Activated CD8-positive, alpha-beta T cell treated with anti-CD3 and anti-CD28 coated beads for 36 hours (primary cell): ENCODE data around the gene PEX19. TPM values are rescaled to one million over a fixed set of nuclear protein-coding genes. Genes with fewer than 3 reads are reported as not detected.

ENCODE experiments used
- ATAC-seq: fragments of 200-7000 bp; cut with Tn5 transposase; one replicate; pipeline ENCODE4 v1.10.0; 2021; ENCODE audit warnings: mild to moderate bottlenecking, moderate library complexity
- CTCF ChIA-PET: fragments of 350-600 bp; sonication (Branson Sonifier 250); formaldehyde crosslinking; loops from one replicate; lab custom pipeline; 2021; ENCODE audit warnings: antibody characterized with exemption; lab: Charles Lee
- POLR2A ChIA-PET: fragments of 350-600 bp; sonication (Branson Sonifier 250); formaldehyde crosslinking; loops from one replicate; lab custom pipeline; 2021; ENCODE audit warnings: antibody characterized with exemption; lab: Charles Lee
- DNase-seq: peaks from one replicate; pipeline ENCODE4 v3.0.0-alpha.2; 2020
- H3K27ac Mint-ChIP-seq: one replicate; pipeline ENCODE4 v1.8.0; 2021; ENCODE audit warnings: mild to moderate bottlenecking, mixed read lengths
- H3K27me3 Mint-ChIP-seq: one replicate; pipeline ENCODE4 v1.8.0; 2021; ENCODE audit warnings: mixed read lengths
- H3K36me3 Mint-ChIP-seq: one replicate; pipeline ENCODE4 v1.8.0; 2021; ENCODE audit warnings: low read depth, mixed read lengths
- H3K4me1 Mint-ChIP-seq: one replicate; pipeline ENCODE4 v1.8.0; 2021; ENCODE audit warnings: low read depth, mixed read lengths
- H3K4me3 Mint-ChIP-seq: one replicate; pipeline ENCODE4 v1.8.0; 2021; ENCODE audit warnings: mild to moderate bottlenecking, moderate library complexity, mixed read lengths
- H3K9me3 Mint-ChIP-seq: one replicate; pipeline ENCODE4 v1.8.0; 2021; ENCODE audit warnings: mixed read lengths
- CTCF ChIP-seq: fragments of 200-600 bp; IDR thresholded peaks from one replicate; pipeline ENCODE4 v1.8.0; 2022; ENCODE audit warnings: antibody characterized with exemption, mild to moderate bottlenecking
- intact Hi-C: fragments of 100-400 bp; cut with micrococcal nuclease; formaldehyde crosslinking; loops from one replicate; pipeline ENCODE4 v1.10.0; 2022
- total RNA-seq, 2 experiments: library from RNA; stranded (reverse); gene quantifications; one replicate each; pipeline ENCODE4 v1.2.3, GENCODE V29; 2021

Gene PEX19
- total RNA-seq, 2 experiments from 2014 or later: 52.9 to 56.9 TPM

GRCh38 chr1:160227561-160227960 is 57.4 kb downstream of the PEX19 start:
- no peak for DNase-seq
- no peak for TF ChIP-seq CTCF
- intact Hi-C loops: no loop called here
- H3K27me3 Mint-ChIP-seq: no peaks in the 10 kb centered on the region
- H3K27ac Mint-ChIP-seq: no peak overlapping the region
- ChIA-PET POLR2A (no interaction called here), CTCF (interaction anchor here (1.0 to 3.2 kb wide), 5 partner anchors 24 to 221 kb away, joined by 3 to 18 read pairs (median 5); no protein-coding TSS in a partner anchor)
- no peaks in the 10 kb centered on the region for H3K9me3 Mint-ChIP-seq
- no peaks in the 10 kb centered on the region for H3K4me1 Mint-ChIP-seq
- H3K4me3 Mint-ChIP-seq: no peak overlapping the region
- no peak for ATAC-seq
- peaks cover 22% of the 10 kb centered on the region for H3K36me3 Mint-ChIP-seq

- intact Hi-C loops: no loop called here
- H3K27ac Mint-ChIP-seq: no peak overlapping the region
- no peaks in the 10 kb centered on the region for H3K4me1 Mint-ChIP-seq
- H3K9me3 Mint-ChIP-seq: no peaks in the 10 kb centered on the region
- DNase-seq: no peak
- no peak for TF ChIP-seq CTCF
- no peaks in the 10 kb centered on the region for H3K27me3 Mint-ChIP-seq
- ChIA-PET CTCF (interaction anchor here (0.9 to 3.2 kb wide), 5 partner anchors 24 to 221 kb away, joined by 3 to 18 read pairs (median 5); no protein-coding TSS in a partner anchor), POLR2A (interaction anchor here (0.9 kb wide), 1 partner anchor 16 kb away, joined by 3 read pairs; no protein-coding TSS in a partner anchor)
- no peak overlapping the region for H3K4me3 Mint-ChIP-seq
- ATAC-seq: no peak
- peaks cover 27% of the 10 kb centered on the region for H3K36me3 Mint-ChIP-seq
Observed at GRCh38 chr1:160227034-160227433, 57.9 kb downstream of the PEX19 start.

Other genes starting within 250 kb of the PEX19 start
- gene KCNJ10, start 215.0 kb downstream of the PEX19 start, total RNA-seq: under 1 TPM; 0.14 to 0.29 TPM
- not detected for gene KCNJ9, start 203.6 kb downstream of the PEX19 start, total RNA-seq
- 10 to 100 TPM; 48.0 to 49.5 TPM for gene IGSF8, start 186.5 kb downstream of the PEX19 start, total RNA-seq
- gene ATP1A2, start 169.4 kb downstream of the PEX19 start, total RNA-seq: not detected
- gene ATP1A4, start 133.5 kb downstream of the PEX19 start, total RNA-seq: not detected
- not detected for gene CASQ1, start 94.6 kb downstream of the PEX19 start, total RNA-seq
- 10 to 100 TPM; 31.8 to 34.1 TPM for gene PEA15, start 79.7 kb downstream of the PEX19 start, total RNA-seq
- 100 to 1,000 TPM; 116 TPM for gene DCAF8, start 22.6 kb downstream of the PEX19 start, total RNA-seq
- gene COPA, start 58.1 kb upstream of the PEX19 start, total RNA-seq: 100 to 1,000 TPM; 117 to 118 TPM
- gene NCSTN, start 58.2 kb upstream of the PEX19 start, total RNA-seq: 10 to 100 TPM; 36.6 to 38.0 TPM
- under 1 TPM; 0.22 to 0.45 TPM for gene NHLH1, start 81.9 kb upstream of the PEX19 start, total RNA-seq
- gene VANGL2, start 115.4 kb upstream of the PEX19 start, total RNA-seq: under 1 TPM; 0.16 to 0.40 TPM
- gene SLAMF6, start 238.1 kb upstream of the PEX19 start, total RNA-seq: 10 to 100 TPM; 42.8 to 43.9 TPM